Heart left ventricle (tissue), 13 donors: ENCODE data around the gene ADGRD2.

Experiments used
- POLR2A ChIP-seq, 2 donors: fragments of 450-650 bp; IDR thresholded peaks; one replicate each; pipeline ENCODE4 v1.6.1; 2017; ENCODE audit warnings: antibody characterized with exemption in 2 of 2, mild to moderate bottlenecking in 2 of 2, moderate library complexity in 2 of 2
- TF ChIP-seq, protein P1 (sequence below), 12 donors: fragments of 200-600 bp; sonication (generic) in 4 of 12; IDR thresholded peaks; one replicate each; pipeline versions ENCODE4 v1.5.0 to v1.8.0; 2018 to 2022; ENCODE audit warnings: antibody characterized with exemption in 12 of 12, mild to moderate bottlenecking in 5 of 12
- donor health status: ischemic (EF 13 %, LVEDD 7.1; RV severe dilation, severe dysfunction).
- donor health status: DM: no; HTN: yes; CAD: no.
- donor health status: DM: no; HTN: no; CAD: no.
- donor health status: ischemic (EF 25% LVEDD 6.9; RV normal size, moderate dysfunction).
- donor health status: ischemic (EF 25% LVEDD 5.7; RV mildly dilated, moderate dysfunction).
- donor health status: ischemic (EF 35%, LVEDD 5.7; RV mildly dilated, moderate dysfunction).
- donor health status: nonischemic (EF 11% LVEDD 7.7; RV severe dilation, severe dysfunction).
- donor health status: DM: yes; HTN: yes; CAD: no.
- donor health status: PGD.
- donor health status: ischemic (EF 29% LVEDD 5.4; RV normal size, mild dysfunction).
- donor health status: nonischemic (EF 23%, LVEDD 6.1; RV moderate dilation, normal function).

DNA sequence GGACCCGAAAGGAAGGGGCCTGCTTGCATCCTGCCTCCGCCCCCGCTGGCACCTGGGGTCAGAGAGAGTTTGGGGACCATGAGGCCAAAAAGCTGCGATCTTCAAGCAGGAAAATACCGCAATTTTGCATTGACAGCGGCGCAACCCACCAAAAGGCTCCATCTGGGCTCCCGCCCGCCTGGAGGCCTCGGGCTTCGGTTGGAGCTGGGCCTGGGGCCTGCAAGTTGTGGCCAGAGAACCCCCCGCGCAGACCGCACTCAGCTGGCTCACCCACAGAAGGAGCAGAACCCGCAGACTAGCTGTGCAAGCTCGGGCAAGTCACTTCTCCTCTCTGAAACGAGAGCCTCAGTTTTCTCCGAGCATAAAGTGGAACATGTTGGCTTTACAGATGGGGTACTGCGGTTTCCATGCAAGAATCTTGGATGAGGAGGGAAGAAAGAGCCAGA lies 55.7 kb downstream of the ADGRD2 start:
- TF ChIP-seq, protein P1, sequence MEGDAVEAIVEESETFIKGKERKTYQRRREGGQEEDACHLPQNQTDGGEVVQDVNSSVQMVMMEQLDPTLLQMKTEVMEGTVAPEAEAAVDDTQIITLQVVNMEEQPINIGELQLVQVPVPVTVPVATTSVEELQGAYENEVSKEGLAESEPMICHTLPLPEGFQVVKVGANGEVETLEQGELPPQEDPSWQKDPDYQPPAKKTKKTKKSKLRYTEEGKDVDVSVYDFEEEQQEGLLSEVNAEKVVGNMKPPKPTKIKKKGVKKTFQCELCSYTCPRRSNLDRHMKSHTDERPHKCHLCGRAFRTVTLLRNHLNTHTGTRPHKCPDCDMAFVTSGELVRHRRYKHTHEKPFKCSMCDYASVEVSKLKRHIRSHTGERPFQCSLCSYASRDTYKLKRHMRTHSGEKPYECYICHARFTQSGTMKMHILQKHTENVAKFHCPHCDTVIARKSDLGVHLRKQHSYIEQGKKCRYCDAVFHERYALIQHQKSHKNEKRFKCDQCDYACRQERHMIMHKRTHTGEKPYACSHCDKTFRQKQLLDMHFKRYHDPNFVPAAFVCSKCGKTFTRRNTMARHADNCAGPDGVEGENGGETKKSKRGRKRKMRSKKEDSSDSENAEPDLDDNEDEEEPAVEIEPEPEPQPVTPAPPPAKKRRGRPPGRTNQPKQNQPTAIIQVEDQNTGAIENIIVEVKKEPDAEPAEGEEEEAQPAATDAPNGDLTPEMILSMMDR (IDR thresholded peaks at IDR 0.05) = no peak
- TF ChIP-seq POLR2A (IDR thresholded peaks at IDR 0.05) = no peak
